ENCODE measurements around the gene SUFU. TPM values are rescaled to one million over a fixed set of nuclear protein-coding genes. Genes with fewer than 3 reads are reported as not detected.

SUFU gene
- total RNA-seq, 4 donors from 2014 or later: 2.3 to 5.4 (median 4.4) TPM

- Histone ChIP-seq H3K4me3 (replicated peaks in 1 of 3) (peak overlapping the region in 2 of 3 donors; percentile 55 to 92), H3K36me3 (peaks cover 0 to 4% of the 10 kb centered on the region in 2 donors), H3K9me3 (no peaks in the 10 kb centered on the region), H3K4me1 (peaks cover 34 to 35% of the 10 kb centered on the region in 2 donors), H3K27ac (peak overlapping the region in 1 of 3 donors; percentile 33), H3K27me3 (no peaks in the 10 kb centered on the region)
- TF ChIP-seq POLR2A (IDR thresholded peaks at IDR 0.05): no peak
- no peak for TF ChIP-seq CTCF (IDR thresholded peaks at IDR 0.05)
- 18 to 22% methylated on average over 5 of the region's 5 CpGs for WGBS, 2 donors
- DNase-seq: no peak
- intact Hi-C loops (cut with DNase I): loop anchor here (5.0 to 10.0 kb wide), 2 partner anchors 77 to 350 kb away; partner anchors contain the start of gene NOLC1
Observed at GRCh38 chr10:102504976-102505300, 1.2 kb downstream of the SUFU start.

GRCh38 chr10:102505462-102506115 lies 1.8 kb downstream of the SUFU start:
- Histone ChIP-seq H3K4me1 (peaks cover 34 to 35% of the 10 kb centered on the region in 2 donors), H3K27ac (no peak overlapping the region), H3K9me3 (no peaks in the 10 kb centered on the region), H3K36me3 (peaks cover 0 to 4% of the 10 kb centered on the region in 2 donors), H3K4me3 (replicated peaks in 1 of 3) (no peak overlapping the region), H3K27me3 (no peaks in the 10 kb centered on the region)
- WGBS, 2 donors: 27 to 38% methylated on average over 10 of the region's 10 CpGs
- DNase-seq: peak; percentile 69 to 72
- peak in 1 of 2 donors; percentile 40 for TF ChIP-seq POLR2A (IDR thresholded peaks at IDR 0.05)
- TF ChIP-seq CTCF (IDR thresholded peaks at IDR 0.05): no peak
- intact Hi-C loops (cut with DNase I): loop anchor here (5.0 to 10.0 kb wide), 2 partner anchors 77 to 351 kb away; partner anchors contain the start of gene NOLC1

- WGBS, 2 donors: 69 to 79% methylated on average over 3 of the region's 3 CpGs
- no peak for DNase-seq
- Histone ChIP-seq H3K27me3 (no peaks in the 10 kb centered on the region), H3K4me1 (peaks cover 26 to 33% of the 10 kb centered on the region in 2 donors), H3K27ac (no peak overlapping the region), H3K36me3 (peaks cover 0 to 4% of the 10 kb centered on the region in 2 donors), H3K4me3 (replicated peaks in 1 of 3) (no peak overlapping the region), H3K9me3 (no peaks in the 10 kb centered on the region)
- intact Hi-C loops (cut with DNase I): loop anchor here (5.0 to 10.0 kb wide), 2 partner anchors 75 to 353 kb away; partner anchors contain the start of gene NOLC1
- TF ChIP-seq CTCF (IDR thresholded peaks at IDR 0.05): no peak
- TF ChIP-seq POLR2A (IDR thresholded peaks at IDR 0.05): no peak
Observed at GRCh38 chr10:102507521-102507920, 3.7 kb downstream of the SUFU start.

- intact Hi-C loops (cut with DNase I): loop anchor here (5.0 to 10.0 kb wide), 2 partner anchors 74 to 354 kb away; partner anchors contain the start of gene NOLC1
- Histone ChIP-seq H3K27me3 (no peaks in the 10 kb centered on the region), H3K9me3 (no peaks in the 10 kb centered on the region), H3K4me3 (replicated peaks in 1 of 3) (no peak overlapping the region), H3K36me3 (peaks cover 0 to 4% of the 10 kb centered on the region in 2 donors), H3K27ac (no peak overlapping the region), H3K4me1 (peaks cover 20 to 28% of the 10 kb centered on the region in 2 donors)
- no peak for DNase-seq
- TF ChIP-seq POLR2A (IDR thresholded peaks at IDR 0.05): no peak
- WGBS, 2 donors: 81 to 94% methylated on average over 1 of the region's 1 CpG
Observed at GRCh38 chr10:102508506-102508905, 4.7 kb downstream of the SUFU start.

- Histone ChIP-seq H3K9me3 (no peaks in the 10 kb centered on the region), H3K36me3 (peaks cover 0 to 4% of the 10 kb centered on the region in 2 donors), H3K4me3 (replicated peaks in 1 of 3) (no peak overlapping the region), H3K27ac (peak overlapping the region in 1 of 3 donors; percentile 3), H3K27me3 (no peaks in the 10 kb centered on the region), H3K4me1 (peaks cover 17 to 27% of the 10 kb centered on the region in 2 donors)
- TF ChIP-seq POLR2A (IDR thresholded peaks at IDR 0.05) (no peak), CTCF (IDR thresholded peaks at IDR 0.05) (no peak)
- DNase-seq: no peak
- intact Hi-C loops (cut with DNase I): loop anchor here (5.0 to 10.0 kb wide), 2 partner anchors 73 to 355 kb away; partner anchors contain the start of gene NOLC1
- 65% methylated on average over 2 of the region's 2 CpGs for WGBS, 2 donors
Observed at GRCh38 chr10:102509387-102509786, 5.6 kb downstream of the SUFU start.
